Right lobe of liver (tissue), 4 donors: ENCODE data around the gene TTC9.

Source experiments
- POLR2A ChIP-seq: fragments of 450-650 bp; IDR thresholded peaks from one replicate; pipeline ENCODE4 v1.6.1; 2017; ENCODE audit warnings: antibody characterized with exemption, mild to moderate bottlenecking
- TF ChIP-seq, protein P1 (sequence below), 4 donors: fragments of 200-600 bp in 3 of 4; fragments of 450-650 bp in 1 of 4; IDR thresholded peaks; one replicate each; pipeline versions ENCODE4 v1.5.1 to v1.8.0; 2016 to 2022; ENCODE audit warnings: antibody characterized with exemption in 4 of 4, mild to moderate bottlenecking in 2 of 4
- donor health status: DM: no; HTN: no; CAD: no.
- donor health status: DM: no; HTN: no; CAD: no.
- donor health status: DM: no; HTN: yes; CAD: no.

DNA sequence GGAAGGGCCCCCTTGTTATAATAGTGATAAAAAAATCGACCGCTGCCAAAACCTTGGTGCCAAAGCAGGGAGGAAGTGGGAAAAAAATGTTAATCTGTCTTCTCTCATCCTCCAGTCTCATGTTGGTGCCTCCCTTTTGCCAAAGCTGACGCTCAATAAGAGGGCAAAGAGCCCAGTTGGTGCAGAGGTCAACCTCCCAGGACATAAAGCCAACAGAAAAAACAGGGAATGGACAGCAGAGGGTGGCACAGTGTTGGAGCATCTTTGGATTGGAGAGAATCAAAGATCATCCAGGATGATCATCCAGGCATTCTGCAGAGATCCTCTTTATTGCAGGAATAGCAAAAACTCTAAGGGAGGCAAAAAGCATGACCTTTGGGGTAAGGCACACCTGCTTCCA lies 9.8 kb upstream of the TTC9 start:
- TF ChIP-seq, protein P1, sequence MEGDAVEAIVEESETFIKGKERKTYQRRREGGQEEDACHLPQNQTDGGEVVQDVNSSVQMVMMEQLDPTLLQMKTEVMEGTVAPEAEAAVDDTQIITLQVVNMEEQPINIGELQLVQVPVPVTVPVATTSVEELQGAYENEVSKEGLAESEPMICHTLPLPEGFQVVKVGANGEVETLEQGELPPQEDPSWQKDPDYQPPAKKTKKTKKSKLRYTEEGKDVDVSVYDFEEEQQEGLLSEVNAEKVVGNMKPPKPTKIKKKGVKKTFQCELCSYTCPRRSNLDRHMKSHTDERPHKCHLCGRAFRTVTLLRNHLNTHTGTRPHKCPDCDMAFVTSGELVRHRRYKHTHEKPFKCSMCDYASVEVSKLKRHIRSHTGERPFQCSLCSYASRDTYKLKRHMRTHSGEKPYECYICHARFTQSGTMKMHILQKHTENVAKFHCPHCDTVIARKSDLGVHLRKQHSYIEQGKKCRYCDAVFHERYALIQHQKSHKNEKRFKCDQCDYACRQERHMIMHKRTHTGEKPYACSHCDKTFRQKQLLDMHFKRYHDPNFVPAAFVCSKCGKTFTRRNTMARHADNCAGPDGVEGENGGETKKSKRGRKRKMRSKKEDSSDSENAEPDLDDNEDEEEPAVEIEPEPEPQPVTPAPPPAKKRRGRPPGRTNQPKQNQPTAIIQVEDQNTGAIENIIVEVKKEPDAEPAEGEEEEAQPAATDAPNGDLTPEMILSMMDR (IDR thresholded peaks at IDR 0.05), result peak; percentile 41 to 68 (median 50)
- no peak for TF ChIP-seq POLR2A
